Activated CD4-positive, alpha-beta T cell treated with anti-CD3 and anti-CD28 coated beads for 1 hour (primary cell): ENCODE results near the gene SLC46A3.
"Not testable (repeated sequence)": the region's sequence is repeated elsewhere in the genome, so short reads cannot be mapped to it uniquely, and the experiment has no call there.

ENCODE experiments used
- DNase-seq: peaks from one replicate; pipeline ENCODE4 v3.0.0-alpha.2; 2020

Gene SLC46A3

GRCh38 chr13:28718543-28719226 is at the start of gene SLC46A3:
SLC46A3 (minus strand) TSS chr13:28718970; CDS start chr13:28717998, 972 bp downstream.
- peak; percentile 94 for DNase-seq

GRCh38 chr13:28763887-28764286 is 45.1 kb upstream of the SLC46A3 start:
- no peak for DNase-seq

- DNase-seq, result no peak
These were observed 42.8 kb upstream of the SLC46A3 start for GRCh38 chr13:28761586-28761985.

GRCh38 chr13:28755546-28755870 is 36.7 kb upstream of the SLC46A3 start:
- no peak for DNase-seq

- DNase-seq, result no peak
These were observed 36.2 kb upstream of the SLC46A3 start for GRCh38 chr13:28754698-28755545.

- DNase-seq, result no peak
These were observed 35.2 kb upstream of the SLC46A3 start for GRCh38 chr13:28753946-28754345.

GRCh38 chr13:28753208-28753892 is 34.6 kb upstream of the SLC46A3 start:
- DNase-seq, result no peak

GRCh38 chr13:28751175-28751960 is 32.6 kb upstream of the SLC46A3 start:
- no peak for DNase-seq

- DNase-seq, result no peak
These were observed 31.6 kb upstream of the SLC46A3 start for GRCh38 chr13:28750187-28751045.

GRCh38 chr13:28747851-28748250 is 29.1 kb upstream of the SLC46A3 start:
- DNase-seq, result no peak

- DNase-seq, result no peak
These were observed 27.5 kb upstream of the SLC46A3 start for GRCh38 chr13:28746287-28746612.

- no peak for DNase-seq
These were observed 25.9 kb upstream of the SLC46A3 start for GRCh38 chr13:28744656-28745055.

GRCh38 chr13:28744091-28744536 is 25.3 kb upstream of the SLC46A3 start:
- no peak for DNase-seq

- DNase-seq, result no peak
These were observed 24.8 kb upstream of the SLC46A3 start for GRCh38 chr13:28743499-28744083.

- DNase-seq, result no peak
These were observed 24.2 kb upstream of the SLC46A3 start for GRCh38 chr13:28743020-28743419.

- DNase-seq, result not testable (repeated sequence)
These were observed 23.7 kb upstream of the SLC46A3 start for GRCh38 chr13:28742445-28742844.

- no peak for DNase-seq
These were observed 22.3 kb upstream of the SLC46A3 start for GRCh38 chr13:28741084-28741491.

- DNase-seq, result no peak
These were observed 20.6 kb upstream of the SLC46A3 start for GRCh38 chr13:28739376-28739775.

GRCh38 chr13:28735481-28736029 is 16.8 kb upstream of the SLC46A3 start:
- no peak for DNase-seq

GRCh38 chr13:28734906-28735305 is 16.1 kb upstream of the SLC46A3 start:
- no peak for DNase-seq

GRCh38 chr13:28730762-28731161 is 12.0 kb upstream of the SLC46A3 start:
- no peak for DNase-seq
